ENCODE measurements around the gene SYNGR4.

The SYNGR4 gene

DNA sequence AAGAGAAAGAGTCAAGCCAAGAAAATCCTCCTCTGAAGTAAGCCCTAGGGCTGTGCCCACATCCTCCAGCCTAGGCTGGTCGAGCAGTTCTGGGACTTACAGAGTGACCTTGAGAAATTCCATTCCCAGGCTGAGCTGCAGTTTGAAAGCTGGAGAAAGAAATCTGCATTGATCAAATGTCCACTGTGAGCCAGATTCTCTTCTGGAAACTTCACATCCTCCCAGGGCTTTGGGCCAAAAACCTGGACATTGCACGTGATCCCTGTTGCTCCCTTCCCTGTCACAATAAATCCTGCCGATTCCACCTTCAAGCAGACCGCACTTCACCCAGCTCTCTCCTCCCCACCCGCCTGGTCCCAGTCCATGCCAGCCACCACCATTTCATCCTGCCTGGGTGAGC is 16.1 kb upstream of the SYNGR4 start:
- H3K9me3 Mint-ChIP-seq: no peaks in the 10 kb centered on the region

DNA sequence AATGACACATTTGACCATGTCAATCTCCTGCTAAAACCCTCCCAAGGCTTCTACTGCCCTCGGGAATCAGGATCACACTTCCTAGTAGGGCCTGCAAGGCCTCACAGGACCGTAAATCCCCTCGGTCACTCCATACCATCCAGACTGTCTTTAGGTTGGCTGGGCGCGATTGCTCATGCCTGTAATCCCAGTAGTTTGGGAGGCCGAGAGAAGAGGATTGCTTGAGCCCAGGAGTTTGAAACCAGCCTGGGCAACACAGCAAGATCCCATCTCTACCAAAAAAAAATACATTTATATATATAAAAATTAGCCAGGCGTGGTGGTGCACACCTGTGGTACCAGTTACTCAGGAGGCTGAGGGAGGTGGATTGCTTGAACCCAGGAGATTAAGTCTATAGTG is 15.4 kb upstream of the SYNGR4 start:
- H3K36me3 Mint-ChIP-seq (ENCODE audit: insufficient read depth): peaks cover 2% of the 10 kb centered on the region
- H3K4me1 Mint-ChIP-seq: peaks cover 9% of the 10 kb centered on the region

More for the DNA sequence above, 16.1 kb upstream of the SYNGR4 start:
- H3K27me3 Mint-ChIP-seq: no peaks in the 10 kb centered on the region
- no peak overlapping the region for H3K27ac Mint-ChIP-seq (ENCODE audit: low read depth)
- H3K4me1 Mint-ChIP-seq: peaks cover 9% of the 10 kb centered on the region
- H3K4me3 Mint-ChIP-seq: no peak overlapping the region
- DNase-seq (ENCODE audit: low spot score in 2 of 2) (no peak), ATAC-seq (replicated peaks; ENCODE audit: extremely low read depth, poor library complexity, severe bottlenecking) (no peak)
- peaks cover 2% of the 10 kb centered on the region for H3K36me3 Mint-ChIP-seq (ENCODE audit: insufficient read depth)

DNA sequence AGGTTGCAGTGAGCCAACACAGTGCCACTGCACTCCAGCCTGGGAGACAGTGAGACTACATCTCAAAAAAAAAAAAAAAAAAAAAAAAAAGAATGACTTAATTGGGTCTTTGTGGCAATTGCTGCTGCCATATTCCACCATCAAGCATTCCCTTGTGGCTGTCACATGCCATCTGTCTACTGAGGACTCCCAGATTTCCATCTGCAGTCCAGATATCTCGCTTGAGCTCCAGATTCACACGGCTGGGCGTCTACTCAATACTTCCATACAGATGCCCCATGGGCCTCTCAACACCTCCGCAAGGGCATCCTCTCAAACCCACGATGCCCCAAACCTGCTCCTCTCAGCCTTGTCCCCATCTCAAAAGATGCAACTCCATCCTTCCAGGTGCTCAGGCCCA is 13.3 kb upstream of the SYNGR4 start:
- ATAC-seq (replicated peaks; ENCODE audit: extremely low read depth, poor library complexity, severe bottlenecking) (no peak), DNase-seq (ENCODE audit: low spot score in 2 of 2) (no peak)
- H3K27me3 Mint-ChIP-seq: no peaks in the 10 kb centered on the region
- H3K9me3 Mint-ChIP-seq: no peaks in the 10 kb centered on the region
- no peak overlapping the region for H3K27ac Mint-ChIP-seq (ENCODE audit: low read depth)
- H3K4me3 Mint-ChIP-seq: no peak overlapping the region
- peaks cover 3% of the 10 kb centered on the region for H3K36me3 Mint-ChIP-seq (ENCODE audit: insufficient read depth)
- H3K4me1 Mint-ChIP-seq: peaks cover 9% of the 10 kb centered on the region

More for the DNA sequence above, 15.4 kb upstream of the SYNGR4 start:
- no peak for ATAC-seq (replicated peaks; ENCODE audit: extremely low read depth, poor library complexity, severe bottlenecking)
- H3K27me3 Mint-ChIP-seq: no peaks in the 10 kb centered on the region
- H3K27ac Mint-ChIP-seq (ENCODE audit: low read depth): no peak overlapping the region
- no peak for DNase-seq (ENCODE audit: low spot score in 2 of 2)
- no peak overlapping the region for H3K4me3 Mint-ChIP-seq
- no peaks in the 10 kb centered on the region for H3K9me3 Mint-ChIP-seq

DNA sequence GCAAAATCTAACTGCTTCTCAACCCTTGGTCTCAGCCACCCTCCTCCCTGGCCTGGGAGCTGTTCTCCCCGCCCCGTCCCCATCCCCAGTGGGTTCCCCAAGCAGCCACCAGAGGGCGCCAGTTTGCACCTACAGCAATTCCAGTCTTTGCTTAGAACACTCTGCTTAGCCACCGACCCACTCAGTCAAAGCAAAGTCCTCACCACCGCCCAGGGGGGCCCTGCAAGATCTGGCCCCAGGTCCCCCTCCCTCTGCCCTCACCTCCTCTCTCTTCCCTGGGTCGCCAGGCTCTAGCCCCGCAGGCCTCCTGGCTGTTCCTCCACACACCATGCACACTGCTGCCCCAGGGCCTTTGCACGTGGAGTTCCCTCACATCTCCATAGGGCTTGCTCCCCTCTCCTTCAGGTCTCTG is 12.8 kb upstream of the SYNGR4 start:
- ATAC-seq (replicated peaks; ENCODE audit: extremely low read depth, poor library complexity, severe bottlenecking): peak; percentile 79
- peaks cover 5% of the 10 kb centered on the region for H3K36me3 Mint-ChIP-seq (ENCODE audit: insufficient read depth)
- peak; percentile 70 to 74 for DNase-seq (ENCODE audit: low spot score in 2 of 2)
- no peaks in the 10 kb centered on the region for H3K9me3 Mint-ChIP-seq
- H3K4me1 Mint-ChIP-seq: peaks cover 9% of the 10 kb centered on the region
- no peaks in the 10 kb centered on the region for H3K27me3 Mint-ChIP-seq
- H3K27ac Mint-ChIP-seq (ENCODE audit: low read depth): no peak overlapping the region
- H3K4me3 Mint-ChIP-seq: no peak overlapping the region

DNA sequence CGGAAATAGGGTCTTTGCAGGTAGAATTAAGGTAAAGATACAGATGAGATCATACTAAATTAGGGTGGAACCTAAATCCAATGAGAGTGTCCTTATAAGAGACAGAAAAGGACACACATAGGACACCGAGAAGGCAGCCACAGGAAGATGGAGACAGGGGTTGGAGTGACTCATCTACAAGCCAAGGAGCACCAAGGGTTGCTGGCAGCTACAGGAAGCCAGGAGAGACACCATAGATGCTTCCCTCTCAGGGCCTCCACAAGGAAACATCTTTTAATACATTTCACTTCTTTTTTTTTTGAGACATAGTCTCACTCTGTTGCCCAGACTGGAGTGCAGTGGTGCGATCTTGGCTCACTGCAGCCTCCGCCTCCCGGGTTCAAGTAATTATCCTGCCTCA is 10.5 kb upstream of the SYNGR4 start:
- Mint-ChIP-seq H3K27ac (ENCODE audit: low read depth) (no peak overlapping the region), H3K4me3 (no peak overlapping the region), H3K27me3 (no peaks in the 10 kb centered on the region), H3K36me3 (ENCODE audit: insufficient read depth) (peaks cover 7% of the 10 kb centered on the region), H3K9me3 (no peaks in the 10 kb centered on the region), H3K4me1 (peaks cover 13% of the 10 kb centered on the region)
- ATAC-seq (replicated peaks; ENCODE audit: extremely low read depth, poor library complexity, severe bottlenecking): no peak
- DNase-seq (ENCODE audit: low spot score in 2 of 2): no peak

DNA sequence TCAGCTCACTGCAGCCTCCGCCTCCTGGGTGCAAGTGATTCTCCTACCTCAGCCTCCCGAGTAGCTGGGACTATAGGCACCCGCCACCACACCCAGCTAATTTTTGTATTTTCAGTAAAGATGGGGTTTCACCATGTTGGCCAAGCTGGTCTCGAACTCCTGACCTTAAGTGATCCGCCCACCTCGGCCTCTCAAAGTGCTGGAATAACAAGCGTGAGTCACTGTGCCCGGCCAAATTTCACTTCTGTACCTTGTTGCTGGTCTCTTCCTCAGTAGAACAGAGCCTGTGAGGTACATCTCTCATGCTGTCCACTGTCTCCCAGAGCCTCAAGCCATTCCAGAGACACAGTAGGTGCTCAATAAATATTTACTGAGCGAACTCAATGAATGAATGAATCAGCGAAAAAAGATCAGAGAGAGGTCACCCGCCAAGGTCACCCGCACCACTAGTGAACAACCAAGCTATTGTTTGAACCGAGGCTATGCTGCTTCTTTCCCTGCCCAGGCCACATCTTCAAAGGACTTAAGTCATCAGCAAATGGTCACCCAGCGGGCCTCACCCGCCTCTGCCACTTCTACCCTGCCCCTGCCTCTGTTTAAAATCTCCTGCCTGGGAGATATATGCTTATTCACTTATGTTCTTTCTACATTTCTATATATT is 9.7 kb upstream of the SYNGR4 start:
- Mint-ChIP-seq H3K36me3 (ENCODE audit: insufficient read depth) (peaks cover 7% of the 10 kb centered on the region), H3K27ac (ENCODE audit: low read depth) (no peak overlapping the region), H3K9me3 (no peaks in the 10 kb centered on the region), H3K27me3 (no peaks in the 10 kb centered on the region), H3K4me1 (peaks cover 14% of the 10 kb centered on the region), H3K4me3 (no peak overlapping the region)
- ATAC-seq (replicated peaks; ENCODE audit: extremely low read depth, poor library complexity, severe bottlenecking): no peak
- DNase-seq (ENCODE audit: low spot score in 2 of 2): no peak

DNA sequence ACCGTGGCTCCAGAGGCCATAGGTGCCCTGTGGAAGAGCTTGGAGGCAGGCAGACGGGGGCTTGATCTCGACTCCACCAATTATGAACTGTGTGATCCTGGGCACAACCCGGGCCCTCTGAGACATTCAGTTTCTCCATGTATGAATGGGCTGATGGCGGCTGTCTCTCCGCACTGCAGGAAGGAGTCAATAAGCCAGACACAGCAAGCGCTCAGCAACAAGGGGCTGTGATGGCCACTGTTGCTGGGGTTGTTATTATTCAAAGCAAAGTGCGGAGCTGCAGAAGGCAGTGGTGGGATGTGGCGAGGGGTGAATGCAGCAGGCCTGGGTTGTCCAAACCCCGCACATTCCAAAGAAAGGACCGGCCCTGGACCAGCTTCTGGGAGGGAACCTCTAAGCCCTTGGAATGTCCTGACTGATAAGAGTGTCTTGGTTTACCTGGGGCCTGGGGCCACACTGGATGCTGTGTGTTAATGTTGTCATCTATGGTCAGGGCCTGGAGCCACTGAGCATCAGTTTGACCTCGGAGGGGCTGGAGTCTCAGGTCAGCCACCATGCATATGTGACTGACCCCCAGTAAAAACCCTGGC is 8.7 kb upstream of the SYNGR4 start:
- no peak overlapping the region for H3K27ac Mint-ChIP-seq (ENCODE audit: low read depth)
- no peaks in the 10 kb centered on the region for H3K9me3 Mint-ChIP-seq
- no peak overlapping the region for H3K4me3 Mint-ChIP-seq
- DNase-seq (ENCODE audit: low spot score in 2 of 2): no peak
- H3K27me3 Mint-ChIP-seq: no peaks in the 10 kb centered on the region
- H3K4me1 Mint-ChIP-seq: peaks cover 14% of the 10 kb centered on the region
- ATAC-seq (replicated peaks; ENCODE audit: extremely low read depth, poor library complexity, severe bottlenecking): no peak
- H3K36me3 Mint-ChIP-seq (ENCODE audit: insufficient read depth): peaks cover 9% of the 10 kb centered on the region

DNA sequence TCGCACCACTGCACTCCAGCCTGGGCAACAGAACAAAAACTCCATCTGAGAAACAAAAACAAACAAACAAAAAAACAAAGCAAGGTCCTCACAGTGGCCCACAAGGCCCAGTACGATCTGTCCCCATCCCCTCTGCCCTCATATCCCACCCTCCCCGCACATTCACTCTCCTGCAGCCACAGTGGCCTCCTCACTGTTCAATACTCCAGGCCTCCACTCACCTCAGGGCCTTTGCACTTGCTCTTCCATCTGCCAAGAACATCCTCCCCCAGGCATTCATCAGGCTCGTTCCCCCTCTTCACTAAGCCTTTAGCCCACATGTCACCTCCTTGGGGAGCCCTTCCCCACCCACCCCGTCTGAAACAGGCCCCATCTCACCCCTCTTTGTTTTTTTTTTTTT is 5.0 kb upstream of the SYNGR4 start:
- Mint-ChIP-seq H3K4me3 (no peak overlapping the region), H3K9me3 (no peaks in the 10 kb centered on the region), H3K4me1 (peaks cover 22% of the 10 kb centered on the region), H3K27ac (ENCODE audit: low read depth) (no peak overlapping the region), H3K27me3 (no peaks in the 10 kb centered on the region), H3K36me3 (ENCODE audit: insufficient read depth) (peaks cover 14% of the 10 kb centered on the region)
- ATAC-seq (replicated peaks; ENCODE audit: extremely low read depth, poor library complexity, severe bottlenecking): no peak
- DNase-seq (ENCODE audit: low spot score in 2 of 2): no peak

DNA sequence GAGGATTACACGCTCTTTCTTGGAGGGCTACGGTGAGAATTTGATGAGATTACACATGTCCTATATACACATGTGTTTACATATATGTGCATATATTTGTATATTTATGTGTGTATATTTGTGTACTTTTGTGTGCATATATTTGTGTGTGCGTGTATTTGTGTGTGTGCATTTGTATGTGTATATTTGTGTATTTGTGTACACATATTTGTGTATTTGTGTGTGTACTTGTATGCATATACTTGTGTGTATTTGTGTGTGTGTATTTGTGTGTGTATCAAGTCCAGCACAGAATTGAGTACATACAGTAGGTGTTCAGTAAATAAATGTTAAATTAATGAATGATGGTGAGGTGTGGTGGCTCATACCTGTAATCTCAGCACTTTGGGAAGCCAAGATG is 2.3 kb upstream of the SYNGR4 start:
- no peak overlapping the region for H3K27ac Mint-ChIP-seq (ENCODE audit: low read depth)
- H3K4me1 Mint-ChIP-seq: peaks cover 26% of the 10 kb centered on the region
- no peaks in the 10 kb centered on the region for H3K9me3 Mint-ChIP-seq
- DNase-seq (ENCODE audit: low spot score in 2 of 2) (no peak), ATAC-seq (replicated peaks; ENCODE audit: extremely low read depth, poor library complexity, severe bottlenecking) (no peak)
- H3K27me3 Mint-ChIP-seq: no peaks in the 10 kb centered on the region
- H3K36me3 Mint-ChIP-seq (ENCODE audit: insufficient read depth): peaks cover 11% of the 10 kb centered on the region
- no peak overlapping the region for H3K4me3 Mint-ChIP-seq

DNA sequence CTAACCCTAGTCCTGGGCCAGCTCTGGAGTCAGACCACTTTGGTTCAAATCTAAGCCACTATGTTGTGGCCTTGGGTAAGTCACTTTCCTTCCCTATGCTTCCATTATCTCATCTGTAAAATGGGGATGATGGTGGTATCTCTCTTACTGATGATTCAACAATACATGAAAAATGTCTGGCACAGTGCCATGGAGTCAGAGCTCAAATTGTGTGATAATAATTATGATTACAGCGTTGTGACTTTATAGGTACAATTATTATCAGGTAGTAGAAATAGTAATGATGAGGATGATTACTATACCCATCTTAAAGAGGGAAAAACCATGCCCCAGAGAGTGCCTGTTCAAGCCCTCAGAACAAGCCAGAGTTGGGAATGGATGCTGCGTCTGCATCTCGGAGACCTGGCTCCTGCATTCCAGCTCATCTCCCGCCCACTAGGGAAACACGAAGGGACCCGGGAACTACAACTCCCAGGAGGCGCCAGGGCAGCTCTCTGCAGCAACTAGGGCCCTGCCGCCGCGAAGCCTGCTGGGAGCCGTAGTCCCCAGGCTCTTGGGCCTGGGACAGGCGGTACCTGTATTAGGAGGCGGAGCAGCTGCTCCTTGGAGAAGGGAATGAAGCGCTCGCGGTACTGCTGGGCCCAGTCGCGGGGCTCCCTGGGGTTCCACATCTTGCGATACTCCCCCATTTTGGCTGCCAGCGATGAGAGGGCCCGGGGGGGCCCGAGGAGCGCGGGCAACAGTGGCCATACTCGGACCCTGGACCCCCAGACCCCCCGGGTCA is 1.3 kb upstream of the SYNGR4 start:
- H3K27ac Mint-ChIP-seq (ENCODE audit: low read depth): peak overlapping the region; percentile 69
- peak; percentile 52 for ATAC-seq (replicated peaks; ENCODE audit: extremely low read depth, poor library complexity, severe bottlenecking)
- H3K36me3 Mint-ChIP-seq (ENCODE audit: insufficient read depth): peaks cover 9% of the 10 kb centered on the region
- H3K4me1 Mint-ChIP-seq: peaks cover 26% of the 10 kb centered on the region
- H3K9me3 Mint-ChIP-seq: no peaks in the 10 kb centered on the region
- peak; percentile 71 to 76 for DNase-seq (ENCODE audit: low spot score in 2 of 2)
- no peaks in the 10 kb centered on the region for H3K27me3 Mint-ChIP-seq
- H3K4me3 Mint-ChIP-seq: peak overlapping the region; percentile 80

DNA sequence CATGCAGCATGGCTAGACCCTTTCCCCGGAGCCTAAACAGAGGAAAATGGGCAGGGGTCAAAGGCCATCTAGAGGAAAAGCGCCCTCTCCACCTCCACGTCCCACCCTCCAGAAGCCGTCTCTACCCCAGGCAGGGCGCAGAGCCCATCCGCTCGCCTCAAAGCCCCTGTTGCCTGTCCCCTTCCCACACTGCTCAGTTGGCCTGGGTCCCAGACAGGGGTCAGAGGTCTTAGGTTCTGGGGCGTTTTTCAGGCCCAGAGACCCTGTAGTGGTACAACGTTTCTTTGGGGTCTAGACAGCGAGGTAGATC is 712 bp upstream of the SYNGR4 start:
- Mint-ChIP-seq H3K36me3 (ENCODE audit: insufficient read depth) (peaks cover 10% of the 10 kb centered on the region), H3K27ac (ENCODE audit: low read depth) (peak overlapping the region; percentile 69), H3K4me3 (peak overlapping the region; percentile 80), H3K27me3 (no peaks in the 10 kb centered on the region), H3K9me3 (no peaks in the 10 kb centered on the region), H3K4me1 (peaks cover 23% of the 10 kb centered on the region)
- ATAC-seq (replicated peaks; ENCODE audit: extremely low read depth, poor library complexity, severe bottlenecking) (no peak), DNase-seq (ENCODE audit: low spot score in 2 of 2) (no peak)

DNA sequence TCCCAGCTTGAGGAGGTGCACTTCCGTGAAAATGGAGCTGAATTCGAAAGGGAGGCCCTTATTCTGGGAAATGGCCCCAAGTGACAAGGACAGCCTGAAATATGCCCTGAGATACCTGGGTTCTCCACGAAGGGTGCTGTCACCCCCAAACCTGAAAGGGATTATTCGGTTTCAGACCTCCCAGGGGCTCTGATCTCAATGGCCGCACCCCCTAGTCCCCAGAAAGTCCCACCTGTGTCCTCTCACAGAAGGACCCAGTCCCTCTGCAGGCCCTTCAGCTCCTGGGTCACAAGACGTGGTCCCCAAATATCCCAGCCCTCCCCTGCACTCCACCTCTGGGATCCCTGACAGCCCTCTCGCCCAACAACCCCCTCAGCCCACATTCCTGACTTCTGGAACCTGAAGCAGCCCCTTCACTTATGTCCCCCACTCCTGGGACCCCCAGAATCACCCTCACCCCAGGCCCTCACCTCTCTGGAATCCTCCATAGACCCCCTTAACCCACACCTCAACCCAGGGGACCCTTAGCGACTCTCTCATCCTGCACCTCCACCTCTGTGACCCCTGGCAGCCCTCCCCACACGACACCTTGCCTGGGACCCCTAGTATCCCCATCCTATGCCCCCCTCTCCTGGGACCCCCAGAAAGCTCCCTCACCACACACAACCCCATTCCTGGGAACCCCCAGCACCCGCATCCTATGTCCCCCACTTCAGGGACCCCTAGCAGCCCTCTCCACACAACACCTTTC is 606 bp downstream of the SYNGR4 start:
- H3K4me3 Mint-ChIP-seq: peak overlapping the region; percentile 80
- no peaks in the 10 kb centered on the region for H3K27me3 Mint-ChIP-seq
- DNase-seq (ENCODE audit: low spot score in 2 of 2): no peak
- peak; percentile 4 for ATAC-seq (replicated peaks; ENCODE audit: extremely low read depth, poor library complexity, severe bottlenecking)
- no peaks in the 10 kb centered on the region for H3K9me3 Mint-ChIP-seq
- peaks cover 9% of the 10 kb centered on the region for H3K36me3 Mint-ChIP-seq (ENCODE audit: insufficient read depth)
- peak overlapping the region; percentile 69 for H3K27ac Mint-ChIP-seq (ENCODE audit: low read depth)
- peaks cover 21% of the 10 kb centered on the region for H3K4me1 Mint-ChIP-seq

Data from central memory CD8-positive, alpha-beta T cell (primary cell).